Endodermal cell (in vitro differentiated cells): ENCODE results near the gene MAP4K4. TPM values are rescaled to one million over a fixed set of nuclear protein-coding genes. Genes with fewer than 3 reads are reported as not detected.

Source experiments
- DNase-seq: peaks from one replicate; pipeline ENCODE4 v3.0.0-alpha.2; 2017
- H3K27ac ChIP-seq: 2 replicates; pipeline ENCODE4 v1.5.1; 2013; ENCODE audit warnings: mild to moderate bottlenecking, low read depth, low read length, moderate library complexity
- H3K27me3 ChIP-seq: 2 replicates; pipeline ENCODE4 v1.6.1; 2013; ENCODE audit warnings: mild to moderate bottlenecking, low read length, moderate library complexity; ENCODE audit not compliant: insufficient read depth, control insufficient read depth, poor library complexity, severe bottlenecking
- H3K36me3 ChIP-seq: 2 replicates; pipeline ENCODE4 v1.7.0; 2013; ENCODE audit warnings: mild to moderate bottlenecking, low read length, moderate library complexity; ENCODE audit not compliant: control insufficient read depth, insufficient read depth
- H3K4me1 ChIP-seq: one replicate; pipeline ENCODE4 v1.7.0; 2013; ENCODE audit warnings: low read length; ENCODE audit not compliant: control insufficient read depth, insufficient read depth
- H3K4me3 ChIP-seq: 2 replicates; pipeline ENCODE4 v1.5.1; 2013; ENCODE audit warnings: mild to moderate bottlenecking, low read length, moderate library complexity
- H3K9ac ChIP-seq: 2 replicates; pipeline ENCODE4 v1.6.1; 2013; ENCODE audit warnings: mild to moderate bottlenecking, low read length, moderate library complexity; ENCODE audit not compliant: poor library complexity, severe bottlenecking; ENCODE audit errors: extremely low read depth
- H3K9me3 ChIP-seq: 2 replicates; pipeline ENCODE4 v1.6.1; 2013; ENCODE audit warnings: mild to moderate bottlenecking, low read length, moderate library complexity; ENCODE audit not compliant: control insufficient read depth
- H3K27ac Mint-ChIP-seq: 2 replicates; pipeline ENCODE4 v1.8.0; 2020; ENCODE audit warnings: mixed read lengths
- H3K27me3 Mint-ChIP-seq: 2 replicates; pipeline ENCODE4 v1.8.0; 2021; ENCODE audit warnings: mild to moderate bottlenecking, mixed read lengths; ENCODE audit not compliant: insufficient read depth
- H3K36me3 Mint-ChIP-seq: 2 replicates; pipeline ENCODE4 v1.8.0; 2020; ENCODE audit warnings: low read depth, mixed read lengths
- H3K4me1 Mint-ChIP-seq: 2 replicates; pipeline ENCODE4 v1.8.0; 2020; ENCODE audit warnings: mixed read lengths
- H3K4me3 Mint-ChIP-seq: 2 replicates; pipeline ENCODE4 v1.8.0; 2020; ENCODE audit warnings: mild to moderate bottlenecking, moderate library complexity, mixed read lengths
- H3K9me3 Mint-ChIP-seq: 2 replicates; pipeline ENCODE4 v1.8.0; 2020; ENCODE audit warnings: mild to moderate bottlenecking, mixed read lengths
- CTCF ChIP-seq: fragments of 200-600 bp; sonication (generic); conservative IDR thresholded peaks from 2 replicates; pipeline ENCODE4 v1.5.0; 2021; ENCODE audit warnings: antibody characterized with exemption, mild to moderate bottlenecking
- WGBS, 2 experiments: methylation state at CpG; one replicate each; pipeline versions ENCODE4 v1.1.5 to v1.1.7; 2013; ENCODE audit warnings: missing lambda C conversion rate in 2 of 2, mixed read lengths in 1 of 2; ENCODE audit not compliant: insufficient coverage in 1 of 2, insufficient read length in 1 of 2; 5-methylcytosine and 5-hydroxymethylcytosine counted together
- total RNA-seq, 2 donors: library from RNA; stranded (reverse); fragmentation: NEBNext Ultra II Directional in 1 of 2; extraction: Animal tissue kit (Norgen Biotek cat#: 25700) in 1 of 2; gene quantifications; 2 replicates in 1 of 2; 3 replicates in 1 of 2; pipeline ENCODE4 v1.2.1, GENCODE V29; 2021

MAP4K4 gene
- total RNA-seq, 2 donors from 2014 or later, result 130 to 142 TPM

DNA sequence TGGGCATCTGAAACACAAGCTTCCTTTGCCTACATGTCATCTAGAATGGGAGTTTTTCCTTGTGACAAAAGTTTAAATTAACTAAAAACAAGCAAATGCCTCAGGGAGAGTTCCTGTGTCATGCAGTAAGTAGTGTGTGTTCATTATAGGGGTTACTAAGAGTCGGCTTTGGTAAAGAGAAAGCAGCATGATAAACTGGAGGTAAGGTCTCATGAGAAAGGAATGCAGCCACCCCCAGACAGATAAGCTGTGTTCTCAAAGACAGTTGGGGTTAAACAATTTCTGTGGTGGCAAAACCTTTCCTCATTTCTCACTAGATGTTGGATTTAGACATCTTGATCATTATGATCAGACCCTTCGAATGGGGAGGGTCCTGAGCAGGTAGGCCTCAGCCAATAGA lies 129.7 kb downstream of the MAP4K4 start:
- WGBS, 2 experiments, result 92 to 95% methylated on average over 2 of the region's 2 CpGs
- Mint-ChIP-seq H3K4me1 (peaks cover 7% of the 10 kb centered on the region), H3K36me3 (peaks cover 34% of the 10 kb centered on the region), H3K27me3 (no peaks in the 10 kb centered on the region), H3K4me3 (no peak overlapping the region), H3K27ac (peak overlapping the region; percentile 83), H3K9me3 (no peaks in the 10 kb centered on the region)
- no peak for DNase-seq
- no peaks in the 10 kb centered on the region for H3K4me1 ChIP-seq
- peaks cover 74% of the 10 kb centered on the region for H3K36me3 ChIP-seq
- no peak overlapping the region for H3K4me3 ChIP-seq
- TF ChIP-seq CTCF, result no peak
- no peaks in the 10 kb centered on the region for H3K27me3 ChIP-seq
- H3K9me3 ChIP-seq, result no peaks in the 10 kb centered on the region
- no peak overlapping the region for H3K27ac ChIP-seq
- no peak overlapping the region for H3K9ac ChIP-seq

GRCh38 chr2:101828257-101828656 lies 130.8 kb downstream of the MAP4K4 start:
- Mint-ChIP-seq H3K27ac (no peak overlapping the region), H3K9me3 (no peaks in the 10 kb centered on the region), H3K4me1 (peaks cover 4% of the 10 kb centered on the region), H3K4me3 (no peak overlapping the region), H3K27me3 (no peaks in the 10 kb centered on the region), H3K36me3 (peaks cover 37% of the 10 kb centered on the region)
- DNase-seq, result no peak
- no peaks in the 10 kb centered on the region for H3K4me1 ChIP-seq
- peaks cover 84% of the 10 kb centered on the region for H3K36me3 ChIP-seq
- H3K27me3 ChIP-seq, result no peaks in the 10 kb centered on the region
- H3K27ac ChIP-seq, result no peak overlapping the region
- WGBS, 2 experiments, result 80 to 87% methylated on average over 3 to 5 of the region's 5 CpGs
- TF ChIP-seq CTCF, result no peak
- no peaks in the 10 kb centered on the region for H3K9me3 ChIP-seq
- no peak overlapping the region for H3K4me3 ChIP-seq
- H3K9ac ChIP-seq, result no peak overlapping the region

GRCh38 chr2:101828673-101829334 lies 131.3 kb downstream of the MAP4K4 start:
- Histone ChIP-seq H3K9me3 (no peaks in the 10 kb centered on the region), H3K4me1 (no peaks in the 10 kb centered on the region), H3K27ac (no peak overlapping the region), H3K27me3 (no peaks in the 10 kb centered on the region), H3K4me3 (no peak overlapping the region), H3K9ac (no peak overlapping the region), H3K36me3 (peaks cover 85% of the 10 kb centered on the region)
- peaks cover 4% of the 10 kb centered on the region for H3K4me1 Mint-ChIP-seq
- H3K4me3 Mint-ChIP-seq, result no peak overlapping the region
- H3K9me3 Mint-ChIP-seq, result no peaks in the 10 kb centered on the region
- no peak overlapping the region for H3K27ac Mint-ChIP-seq
- TF ChIP-seq CTCF, result no peak
- 93 to 95% methylated on average over 4 to 7 of the region's 7 CpGs for WGBS, 2 experiments
- H3K27me3 Mint-ChIP-seq, result no peaks in the 10 kb centered on the region
- H3K36me3 Mint-ChIP-seq, result peaks cover 37% of the 10 kb centered on the region
- DNase-seq, result no peak
